NB4 (cell line): ENCODE measurements around the gene SYTL3.

Experiments
- CTCF ChIP-seq: IDR thresholded peaks from one replicate; pipeline ENCODE4 v1.5.1; 2012; ENCODE audit warnings: low read depth, low read length
- MAX ChIP-seq: IDR thresholded peaks from 2 replicates; pipeline ENCODE4 v1.6.1; 2011; ENCODE audit warnings: low read depth, low read length
- POLR2A ChIP-seq: IDR thresholded peaks from 2 replicates; pipeline ENCODE4 v1.6.1; 2011; ENCODE audit warnings: mild to moderate bottlenecking; ENCODE audit not compliant: insufficient read length; ENCODE audit errors: extremely low read depth

DNA sequence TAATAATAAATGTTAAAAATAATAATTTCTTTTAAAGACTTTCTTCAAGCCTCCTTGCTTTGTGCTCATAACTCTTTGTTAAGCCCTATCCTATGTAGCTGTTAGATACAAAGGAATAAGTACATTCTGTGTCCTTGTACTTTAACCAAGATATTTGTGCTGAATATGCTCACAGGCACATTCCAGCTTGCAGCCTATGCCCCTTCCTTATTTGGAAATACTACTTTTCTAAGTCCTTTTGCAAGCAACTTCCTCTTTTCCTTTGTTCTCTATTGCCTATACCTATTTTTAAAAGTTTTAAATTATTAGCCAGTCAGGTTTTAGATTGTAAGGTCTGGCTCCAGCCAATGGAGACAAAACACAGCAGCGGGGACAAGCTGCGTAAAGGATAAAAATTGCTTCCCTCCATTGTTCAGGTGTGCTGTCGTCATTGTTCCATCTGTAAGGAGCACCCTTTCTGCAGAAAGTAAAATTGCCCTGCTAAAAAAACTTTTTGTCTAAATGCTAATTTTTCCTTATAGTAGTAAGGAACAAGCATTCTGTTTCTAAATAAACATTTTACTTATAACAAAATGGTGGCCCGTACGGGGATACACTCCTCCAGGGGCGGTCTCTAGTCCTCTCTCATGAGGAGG is 80.2 kb downstream of the SYTL3 start:
- TF ChIP-seq CTCF (no peak), MAX (no peak), POLR2A (no peak)
